Muscle layer of duodenum (tissue), 2 donors: ENCODE data around the gene IL13RA1.
A peak's percentile ranks its signal among the peaks of the same experiment; 100 is the strongest.
"Not testable (repeated sequence)": the region's sequence is repeated elsewhere in the genome, so short reads cannot be mapped to it uniquely, and the experiment has no call there.

ENCODE experiments used
- H3K27ac ChIP-seq: one replicate; pipeline ENCODE4 v1.7.0; 2013; ENCODE audit warnings: mild to moderate bottlenecking, low read length
- H3K27me3 ChIP-seq: one replicate; pipeline ENCODE4 v1.7.0; 2013; ENCODE audit warnings: low read depth, mild to moderate bottlenecking, control low read depth, low read length
- H3K36me3 ChIP-seq, 2 donors: one replicate each; pipeline ENCODE4 v1.7.0; 2013; ENCODE audit warnings: low read length in 2 of 2, control low read depth in 1 of 2, mild to moderate bottlenecking in 1 of 2; ENCODE audit not compliant: insufficient read depth in 2 of 2, control insufficient read depth in 1 of 2
- H3K4me1 ChIP-seq, 2 donors: one replicate each; pipeline ENCODE4 v1.7.0; 2013; ENCODE audit warnings: low read length in 2 of 2, mild to moderate bottlenecking in 2 of 2, control low read depth in 1 of 2, moderate library complexity in 1 of 2; ENCODE audit not compliant: insufficient read depth in 2 of 2, control insufficient read depth in 1 of 2
- H3K4me3 ChIP-seq, 2 donors: one replicate each; pipeline ENCODE4 v1.7.0; 2013; ENCODE audit warnings: low read length in 2 of 2, low read depth in 1 of 2, mild to moderate bottlenecking in 1 of 2
- H3K9me3 ChIP-seq, 2 donors: one replicate each; pipeline ENCODE4 v1.7.0; 2013; ENCODE audit warnings: low read length in 2 of 2, control low read depth in 1 of 2, mild to moderate bottlenecking in 1 of 2; ENCODE audit not compliant: control insufficient read depth in 1 of 2
- donor health status: healthy.

The IL13RA1 gene

GRCh38 chrX:118795528-118796280, 68.3 kb downstream of the IL13RA1 start:
- H3K4me3 ChIP-seq = no peak overlapping the region
- no peaks in the 10 kb centered on the region for H3K27me3 ChIP-seq
- H3K27ac ChIP-seq = no peak overlapping the region
- H3K4me1 ChIP-seq = no peaks in the 10 kb centered on the region
- H3K36me3 ChIP-seq = no peaks in the 10 kb centered on the region
- no peaks in the 10 kb centered on the region for H3K9me3 ChIP-seq

DNA sequence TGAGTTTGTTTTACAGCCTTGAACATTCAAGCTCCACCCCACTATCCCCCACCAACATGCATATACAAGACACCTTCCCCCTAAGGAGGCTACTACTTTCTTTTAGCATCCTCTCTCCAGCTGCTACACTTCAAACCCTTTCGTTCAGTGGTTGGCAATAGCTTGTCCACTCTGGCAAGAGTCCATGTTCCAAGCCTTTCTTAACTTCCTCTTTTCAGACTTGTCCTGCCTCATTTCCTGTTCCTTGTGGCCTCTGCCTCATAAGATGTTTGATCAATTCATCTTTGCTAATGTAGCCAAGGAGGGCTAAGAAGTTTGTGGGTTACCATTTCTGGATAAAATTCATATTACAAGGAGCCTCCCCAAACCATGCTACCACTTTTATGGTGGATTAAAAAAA, 75.5 kb downstream of the IL13RA1 start:
- H3K27ac ChIP-seq = no peak overlapping the region

GRCh38 chrX:118807151-118808017, 80.0 kb downstream of the IL13RA1 start:
- no peak overlapping the region for H3K27ac ChIP-seq

More for the DNA sequence above, 75.5 kb downstream of the IL13RA1 start:
- Histone ChIP-seq H3K9me3 (no peaks in the 10 kb centered on the region), H3K4me3 (no peak overlapping the region), H3K36me3 (no peaks in the 10 kb centered on the region), H3K4me1 (no peaks in the 10 kb centered on the region), H3K27me3 (no peaks in the 10 kb centered on the region)

DNA sequence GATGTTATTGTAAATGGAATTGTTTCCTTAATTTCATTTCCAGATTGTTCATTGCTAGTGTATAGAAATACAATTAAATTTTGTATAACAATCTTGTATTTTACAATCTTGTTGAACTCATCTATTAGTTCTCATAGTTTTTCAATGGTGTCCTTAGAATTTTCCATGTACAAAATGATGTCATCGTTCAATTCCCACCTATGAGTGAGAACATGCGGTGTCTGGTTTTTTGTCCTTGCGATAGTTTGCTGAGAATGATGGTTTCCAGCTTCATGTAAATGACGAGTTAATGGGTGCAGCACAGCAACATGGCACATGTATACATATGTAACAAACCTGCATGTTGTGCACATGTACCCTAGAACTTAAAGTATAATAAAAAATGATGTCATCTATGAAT, 89.9 kb downstream of the IL13RA1 start:
- H3K4me1 ChIP-seq, H3K27me3 ChIP-seq, H3K9me3 ChIP-seq, H3K4me3 ChIP-seq, H3K36me3 ChIP-seq, H3K27ac ChIP-seq: not testable (repeated sequence)

More at GRCh38 chrX:118807151-118808017, 80.0 kb downstream of the IL13RA1 start:
- H3K36me3 ChIP-seq = no peaks in the 10 kb centered on the region
- H3K4me3 ChIP-seq = no peak overlapping the region
- no peaks in the 10 kb centered on the region for H3K27me3 ChIP-seq
- H3K9me3 ChIP-seq = no peaks in the 10 kb centered on the region
- no peaks in the 10 kb centered on the region for H3K4me1 ChIP-seq

GRCh38 chrX:118823263-118824172, 96.1 kb downstream of the IL13RA1 start, which contains the start of gene ZCCHC12:
Gene ZCCHC12 (plus strand): TSS chrX:118823824. CDS start chrX:118825245, 1,421 bp downstream.
- Histone ChIP-seq H3K4me3 (peak within 1 kb of the TSS; percentile 33 to 63), H3K27ac (no peak within 1 kb of the TSS), H3K9me3 (peaks cover 0 to 6% of the 10 kb centered on the region in 2 donors), H3K4me1 (peaks cover 0 to 4% of the 10 kb centered on the region in 2 donors), H3K36me3 (no peaks in the 10 kb centered on the region), H3K27me3 (peaks cover 4% of the 10 kb centered on the region)

GRCh38 chrX:118824173-118824730, 96.8 kb downstream of the IL13RA1 start:
- peaks cover 0 to 4% of the 10 kb centered on the region in 2 donors for H3K4me1 ChIP-seq
- peaks cover 0 to 6% of the 10 kb centered on the region in 2 donors for H3K9me3 ChIP-seq
- peaks cover 4% of the 10 kb centered on the region for H3K27me3 ChIP-seq
- no peaks in the 10 kb centered on the region for H3K36me3 ChIP-seq
- no peak overlapping the region for H3K27ac ChIP-seq
- H3K4me3 ChIP-seq = peak overlapping the region; percentile 33 to 63

GRCh38 chrX:118825227-118825626, 97.8 kb downstream of the IL13RA1 start:
- Histone ChIP-seq H3K36me3 (no peaks in the 10 kb centered on the region), H3K9me3 (peaks cover 0 to 6% of the 10 kb centered on the region in 2 donors), H3K4me3 (no peak overlapping the region), H3K27ac (no peak overlapping the region), H3K4me1 (peaks cover 0 to 4% of the 10 kb centered on the region in 2 donors), H3K27me3 (peaks cover 4% of the 10 kb centered on the region)

DNA sequence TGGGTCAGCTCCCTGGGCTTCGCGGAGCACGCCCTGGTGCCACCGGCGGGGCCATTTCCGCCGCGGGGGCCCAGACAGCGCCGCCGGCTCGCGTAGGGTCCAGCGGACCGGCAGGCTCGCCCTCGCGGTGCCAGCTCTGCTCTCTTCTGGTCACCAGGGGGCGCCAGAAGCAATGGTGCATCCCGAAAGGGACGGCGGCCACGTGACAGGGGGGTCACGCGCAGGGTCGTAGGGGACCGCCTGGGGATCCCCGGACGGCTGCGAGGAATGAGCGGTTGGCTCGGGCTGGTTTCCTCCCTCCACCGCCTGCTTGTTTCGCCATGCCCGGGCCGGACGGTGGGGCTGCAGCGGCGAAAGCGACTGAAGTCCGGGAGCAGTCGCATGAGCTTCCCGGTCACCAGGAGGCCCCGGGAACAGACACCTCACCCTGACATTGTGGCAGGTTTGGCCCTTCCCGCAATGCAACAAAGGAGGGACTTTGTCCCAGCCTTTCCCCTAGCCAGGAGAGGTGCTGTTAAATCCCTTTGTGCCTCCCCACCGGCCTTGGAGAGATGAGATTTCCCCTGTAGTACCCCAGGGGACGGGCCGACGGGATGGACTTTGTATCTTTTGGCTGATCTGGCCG, 112.0 kb downstream of the IL13RA1 start:
- no peaks in the 10 kb centered on the region for H3K36me3 ChIP-seq
- peak overlapping the region; percentile 37 to 54 for H3K4me3 ChIP-seq
- no peaks in the 10 kb centered on the region for H3K27me3 ChIP-seq
- no peaks in the 10 kb centered on the region for H3K9me3 ChIP-seq
- H3K4me1 ChIP-seq = no peaks in the 10 kb centered on the region
- no peak overlapping the region for H3K27ac ChIP-seq
